GM19099 (cell line): ENCODE results near the gene ANKH.

Source experiments
- POLR2A ChIP-seq: IDR thresholded peaks from 3 replicates; pipeline ENCODE4 v1.6.1; 2011; ENCODE audit warnings: low read depth; ENCODE audit not compliant: insufficient read length; ENCODE audit errors: extremely low read depth

Gene ANKH

GRCh38 chr5:14720236-14720923, 151.2 kb downstream of the ANKH start:
- TF ChIP-seq POLR2A = no peak

DNA sequence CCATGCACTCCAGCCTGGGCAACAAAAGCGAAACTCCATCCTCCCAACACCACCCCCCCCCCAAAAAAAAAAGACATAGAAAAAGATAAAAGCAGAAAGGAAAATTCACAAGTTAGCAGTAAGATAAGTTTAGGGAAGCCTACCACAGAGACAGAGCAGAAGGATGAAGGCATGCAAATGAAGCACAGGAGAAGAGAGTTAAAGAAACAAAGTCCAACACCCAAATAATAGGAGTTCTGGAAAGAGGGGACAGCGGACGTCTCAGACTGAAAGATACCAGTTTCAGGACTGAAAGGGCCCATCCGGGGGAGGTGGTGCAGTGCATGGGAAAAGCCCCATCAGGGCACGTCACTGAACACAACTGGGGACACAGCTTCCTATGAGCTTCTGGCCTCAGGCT, 152.8 kb downstream of the ANKH start:
- no peak for TF ChIP-seq POLR2A

DNA sequence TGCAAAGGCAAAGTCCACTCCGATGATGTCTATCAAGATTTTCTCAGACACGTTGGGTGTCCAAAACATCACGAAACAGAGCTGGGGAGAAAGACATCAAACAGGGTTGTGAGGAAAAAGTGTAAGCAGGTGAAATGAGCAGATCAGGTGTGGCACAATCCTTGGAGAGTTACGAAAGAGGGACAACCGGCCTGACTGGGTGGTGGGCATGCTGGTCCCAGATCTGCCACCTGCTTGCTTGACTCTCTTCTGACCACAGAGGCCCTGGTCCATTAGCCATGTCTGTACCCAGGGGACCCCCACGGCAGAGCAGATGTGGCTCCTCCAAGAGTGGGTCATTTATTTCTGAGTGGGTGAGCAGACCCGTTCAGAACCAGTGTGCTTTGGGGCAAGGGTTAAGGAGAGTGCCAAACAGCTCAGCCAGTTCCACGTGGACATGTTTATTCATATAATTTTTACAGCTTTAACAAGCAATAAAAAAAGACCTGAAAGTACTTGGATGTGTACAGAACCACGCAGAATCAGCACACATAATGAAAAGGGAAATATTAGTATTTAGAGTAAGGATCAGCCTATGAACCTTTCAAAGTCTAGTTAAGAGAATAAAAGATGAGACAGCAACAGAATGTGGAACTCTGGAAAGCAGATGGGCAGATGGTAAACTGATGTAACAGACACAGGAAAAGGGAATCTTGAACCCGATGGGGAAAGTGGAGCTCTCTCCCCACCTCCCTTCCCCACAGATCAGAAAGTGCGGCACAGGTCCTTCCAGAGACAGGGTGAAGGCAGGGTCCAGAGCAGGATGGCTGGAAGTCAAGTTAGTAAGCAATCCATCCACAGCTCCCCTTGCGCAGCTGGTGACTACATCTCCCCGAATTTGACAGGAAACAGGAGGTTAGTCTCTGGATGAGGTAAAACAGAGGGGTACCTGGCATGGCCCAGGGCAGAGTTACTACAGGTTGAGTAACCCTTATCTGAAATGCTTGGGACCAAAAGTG, 154.5 kb downstream of the ANKH start:
- TF ChIP-seq POLR2A = no peak

DNA sequence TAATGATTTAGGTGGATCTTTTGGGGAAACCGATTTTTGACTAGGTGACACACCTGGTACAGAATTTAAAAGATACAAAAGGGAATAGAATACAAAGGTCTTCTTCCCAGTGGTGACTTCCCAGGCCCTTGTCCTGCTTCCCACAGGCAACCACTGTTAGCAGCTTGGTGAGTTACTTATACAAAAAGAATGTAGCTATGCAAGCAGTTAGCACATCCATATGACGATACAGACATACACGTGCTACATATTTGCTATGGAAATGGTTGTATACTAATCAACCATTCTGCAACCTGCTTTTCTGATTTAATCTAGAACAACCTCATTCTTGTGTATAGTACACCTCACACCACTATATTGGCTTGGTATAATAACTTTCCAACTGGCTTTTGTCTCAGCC, 156.1 kb downstream of the ANKH start:
- no peak for TF ChIP-seq POLR2A

- TF ChIP-seq POLR2A = no peak
Measured at GRCh38 chr5:14714706-14715105, 156.9 kb downstream of the ANKH start.

DNA sequence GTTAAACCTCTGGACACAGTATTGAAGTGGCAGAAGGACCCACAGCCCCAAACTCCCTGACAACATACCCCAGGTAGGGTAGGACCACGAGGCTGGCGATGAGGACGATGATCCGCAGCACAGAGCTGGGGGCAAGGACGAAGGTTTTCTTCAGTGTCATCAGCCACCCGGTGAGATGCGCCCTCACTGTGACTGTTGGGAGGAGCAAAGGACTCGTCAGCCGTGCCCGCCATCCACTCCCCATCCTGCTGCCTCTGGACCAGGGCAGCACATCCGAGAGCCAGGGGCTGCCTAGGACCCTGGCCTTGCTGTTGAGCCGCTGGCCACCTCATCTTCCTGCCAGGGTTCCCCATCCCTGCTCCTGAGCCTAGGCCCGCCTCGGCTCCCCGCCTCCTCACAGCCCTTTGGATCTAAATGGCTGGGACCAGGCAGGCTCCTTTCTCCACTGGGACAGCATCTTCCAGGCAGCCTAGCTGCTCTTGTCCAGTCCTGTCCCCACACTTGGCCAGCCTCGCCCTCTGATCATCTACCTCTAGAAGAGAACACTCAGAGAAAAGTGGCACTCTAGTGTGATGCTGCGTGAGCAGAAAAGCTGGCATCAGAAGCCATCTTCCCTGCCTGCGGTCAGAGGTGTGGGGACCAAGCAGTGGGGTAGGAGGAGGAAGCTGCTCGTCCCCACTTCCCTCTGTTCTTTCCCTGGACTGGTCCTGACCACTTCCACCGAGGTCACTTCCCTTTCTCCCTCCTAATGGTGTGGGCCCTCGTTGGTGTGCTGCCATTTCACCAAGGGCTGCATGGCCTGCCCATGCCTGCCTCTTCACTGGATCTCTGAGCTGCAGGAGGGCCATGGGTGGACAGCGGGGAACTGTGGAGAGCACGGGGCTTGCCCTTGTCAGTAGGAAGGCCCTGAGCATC, 157.8 kb downstream of the ANKH start:
- peak; percentile 19 for TF ChIP-seq POLR2A

DNA sequence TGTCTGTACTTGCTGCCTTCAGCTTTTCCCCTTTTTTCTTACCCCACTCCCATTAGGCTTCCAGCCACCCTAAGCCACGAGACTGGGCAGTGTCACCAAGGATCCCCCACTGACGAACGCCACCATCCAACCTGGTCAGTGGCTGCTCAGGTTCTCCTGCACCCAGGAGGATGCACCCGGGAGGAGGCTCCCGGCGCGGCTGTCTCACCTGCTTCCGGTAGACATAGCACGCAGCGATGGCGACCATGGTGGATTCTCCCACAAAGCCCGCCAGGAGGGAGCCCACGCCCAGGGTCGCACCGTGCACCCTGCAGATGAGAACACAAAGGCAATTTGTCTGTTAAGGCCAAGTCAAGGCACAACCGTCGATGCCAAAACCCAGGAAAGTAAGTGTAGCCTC, 158.9 kb downstream of the ANKH start:
- TF ChIP-seq POLR2A = no peak

- TF ChIP-seq POLR2A = no peak
Measured at GRCh38 chr5:14712131-14712530, 159.4 kb downstream of the ANKH start.

DNA sequence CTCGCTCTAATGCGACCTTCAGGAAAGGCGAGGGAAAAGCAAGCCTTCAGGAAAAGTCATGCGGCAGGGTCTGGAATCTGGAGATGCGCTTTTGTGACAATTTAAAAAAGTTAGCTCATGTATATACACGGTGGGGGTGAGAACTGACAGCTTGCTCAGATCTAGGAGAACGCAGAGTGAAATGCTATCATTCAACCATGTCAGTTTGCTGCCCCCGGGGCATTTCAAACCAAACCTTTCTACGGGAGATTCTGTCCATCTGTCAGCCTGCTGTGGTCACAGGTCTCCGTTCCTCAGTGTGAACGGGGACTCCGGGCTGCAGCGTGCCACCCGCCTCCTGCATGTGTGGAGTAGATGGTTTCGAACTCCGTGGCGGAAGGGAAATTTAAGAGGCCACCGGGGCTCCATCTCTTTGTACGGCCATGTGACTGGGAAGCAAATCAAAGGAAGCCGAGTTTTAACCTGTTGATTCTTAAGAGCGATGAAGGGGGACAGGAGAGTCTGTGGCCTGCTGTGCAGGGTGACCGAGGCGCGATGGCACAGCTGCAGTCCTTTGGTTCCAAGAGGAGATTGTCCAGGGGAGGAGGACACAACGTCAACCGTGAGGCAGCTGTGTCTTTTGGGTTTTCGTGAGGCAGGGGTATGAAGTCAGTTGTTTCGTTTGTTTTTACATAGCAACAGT, 161.1 kb downstream of the ANKH start:
- no peak for TF ChIP-seq POLR2A

- no peak for TF ChIP-seq POLR2A
Measured at GRCh38 chr5:14708551-14708950, 163.0 kb downstream of the ANKH start.

- TF ChIP-seq POLR2A = no peak
Measured at GRCh38 chr5:14707811-14708390, 163.7 kb downstream of the ANKH start.

GRCh38 chr5:14706615-14707021, 165.0 kb downstream of the ANKH start:
- TF ChIP-seq POLR2A = no peak

- no peak for TF ChIP-seq POLR2A
Measured at GRCh38 chr5:14705556-14705955, 166.0 kb downstream of the ANKH start.

DNA sequence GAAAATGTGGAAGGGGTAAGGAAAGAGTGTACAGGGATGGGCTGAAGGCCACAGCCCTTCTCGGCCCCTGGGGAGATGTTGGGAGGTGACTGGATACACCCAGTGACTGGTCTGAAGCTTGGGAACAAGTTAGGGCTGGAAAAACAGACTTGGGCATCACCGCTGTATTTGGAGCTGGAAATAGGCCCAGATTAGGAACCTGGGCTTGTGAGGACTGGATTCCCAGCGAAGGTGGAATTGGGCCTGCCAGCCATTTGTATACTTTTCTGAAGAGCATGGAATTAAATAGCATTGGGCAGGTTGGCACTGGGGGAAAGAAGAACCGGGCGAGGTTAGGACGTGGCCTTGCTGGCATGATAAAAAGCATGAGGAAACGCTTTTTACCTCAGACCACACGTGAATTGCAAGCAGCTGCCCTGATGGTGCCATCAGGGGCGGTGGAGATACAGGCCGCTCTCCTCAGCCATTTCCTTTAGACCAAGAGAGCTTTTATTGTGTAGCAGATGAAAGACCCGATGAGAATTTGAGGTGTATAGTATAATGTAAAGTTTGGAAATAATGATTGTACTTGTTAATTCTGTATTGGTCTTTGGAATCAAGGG, 169.2 kb downstream of the ANKH start:
- no peak for TF ChIP-seq POLR2A

DNA sequence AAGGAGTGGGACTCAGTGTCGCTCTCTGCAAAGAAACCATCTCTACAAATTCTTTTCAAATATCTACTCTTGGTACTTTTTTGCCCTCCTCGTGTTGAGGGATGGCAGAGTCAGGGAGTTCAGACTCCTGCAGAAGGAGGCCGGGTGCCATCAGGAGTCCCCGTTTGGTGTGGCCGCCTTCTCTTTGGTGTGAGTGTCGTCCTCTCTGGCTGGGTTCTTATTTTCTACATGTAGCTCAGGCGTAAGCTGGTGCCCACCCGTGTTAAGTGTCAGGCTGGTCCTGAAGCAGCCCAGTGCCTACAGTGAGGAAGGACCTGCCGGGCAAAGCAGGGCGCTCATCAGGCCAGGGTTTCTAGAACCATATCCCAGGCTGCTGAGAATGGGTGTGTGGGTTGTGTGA, 170.0 kb downstream of the ANKH start:
- no peak for TF ChIP-seq POLR2A
